ENCODE data around the gene TRIM40.

GRCh38 chr6:30152910-30153610, 17.1 kb downstream of the TRIM40 start:
- TF ChIP-seq CTCF (IDR thresholded peaks at IDR 0.05) (no peak), POLR2AphosphoS5 (IDR thresholded peaks at IDR 0.05; ENCODE audit: low read depth, low read length) (no peak), SIN3A (IDR thresholded peaks at IDR 0.05; ENCODE audit: borderline replicate concordance, insufficient read depth, low read depth, low read length) (no peak), TCF7L2 (IDR thresholded peaks at IDR 0.05; ENCODE audit: low read depth, low read length) (no peak)
- TF ChIP-seq, protein P1, sequence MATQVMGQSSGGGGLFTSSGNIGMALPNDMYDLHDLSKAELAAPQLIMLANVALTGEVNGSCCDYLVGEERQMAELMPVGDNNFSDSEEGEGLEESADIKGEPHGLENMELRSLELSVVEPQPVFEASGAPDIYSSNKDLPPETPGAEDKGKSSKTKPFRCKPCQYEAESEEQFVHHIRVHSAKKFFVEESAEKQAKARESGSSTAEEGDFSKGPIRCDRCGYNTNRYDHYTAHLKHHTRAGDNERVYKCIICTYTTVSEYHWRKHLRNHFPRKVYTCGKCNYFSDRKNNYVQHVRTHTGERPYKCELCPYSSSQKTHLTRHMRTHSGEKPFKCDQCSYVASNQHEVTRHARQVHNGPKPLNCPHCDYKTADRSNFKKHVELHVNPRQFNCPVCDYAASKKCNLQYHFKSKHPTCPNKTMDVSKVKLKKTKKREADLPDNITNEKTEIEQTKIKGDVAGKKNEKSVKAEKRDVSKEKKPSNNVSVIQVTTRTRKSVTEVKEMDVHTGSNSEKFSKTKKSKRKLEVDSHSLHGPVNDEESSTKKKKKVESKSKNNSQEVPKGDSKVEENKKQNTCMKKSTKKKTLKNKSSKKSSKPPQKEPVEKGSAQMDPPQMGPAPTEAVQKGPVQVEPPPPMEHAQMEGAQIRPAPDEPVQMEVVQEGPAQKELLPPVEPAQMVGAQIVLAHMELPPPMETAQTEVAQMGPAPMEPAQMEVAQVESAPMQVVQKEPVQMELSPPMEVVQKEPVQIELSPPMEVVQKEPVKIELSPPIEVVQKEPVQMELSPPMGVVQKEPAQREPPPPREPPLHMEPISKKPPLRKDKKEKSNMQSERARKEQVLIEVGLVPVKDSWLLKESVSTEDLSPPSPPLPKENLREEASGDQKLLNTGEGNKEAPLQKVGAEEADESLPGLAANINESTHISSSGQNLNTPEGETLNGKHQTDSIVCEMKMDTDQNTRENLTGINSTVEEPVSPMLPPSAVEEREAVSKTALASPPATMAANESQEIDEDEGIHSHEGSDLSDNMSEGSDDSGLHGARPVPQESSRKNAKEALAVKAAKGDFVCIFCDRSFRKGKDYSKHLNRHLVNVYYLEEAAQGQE (IDR thresholded peaks at IDR 0.05; ENCODE audit: insufficient read depth in 1 of 2, low read depth in 2 of 2, low read length in 1 of 2): no peak

Data from Panc1 (cell line).